GM12864 (cell line): ENCODE measurements around the gene LBX2.
A peak's percentile ranks its signal among the peaks of the same experiment; 100 is the strongest.
"Not testable (repeated sequence)": the region's sequence is repeated elsewhere in the genome, so short reads cannot be mapped to it uniquely, and the experiment has no call there.

Experiments used
- DNase-seq: peaks from one replicate; pipeline ENCODE4 v3.0.0-alpha.2; 2011; ENCODE audit warnings: low read depth
- H3K4me3 ChIP-seq: 2 replicates; pipeline ENCODE4 v1.5.1; 2011; ENCODE audit warnings: mild to moderate bottlenecking, low read depth, low read length, control low read depth
- TF ChIP-seq, protein P1 (sequence below): IDR thresholded peaks from 2 replicates; pipeline ENCODE4 v1.5.1; 2011; ENCODE audit warnings: low read depth, mild to moderate bottlenecking, moderate library complexity, low read length, control low read depth, inconsistent platforms; ENCODE audit errors: missing control alignments

LBX2 gene

DNA sequence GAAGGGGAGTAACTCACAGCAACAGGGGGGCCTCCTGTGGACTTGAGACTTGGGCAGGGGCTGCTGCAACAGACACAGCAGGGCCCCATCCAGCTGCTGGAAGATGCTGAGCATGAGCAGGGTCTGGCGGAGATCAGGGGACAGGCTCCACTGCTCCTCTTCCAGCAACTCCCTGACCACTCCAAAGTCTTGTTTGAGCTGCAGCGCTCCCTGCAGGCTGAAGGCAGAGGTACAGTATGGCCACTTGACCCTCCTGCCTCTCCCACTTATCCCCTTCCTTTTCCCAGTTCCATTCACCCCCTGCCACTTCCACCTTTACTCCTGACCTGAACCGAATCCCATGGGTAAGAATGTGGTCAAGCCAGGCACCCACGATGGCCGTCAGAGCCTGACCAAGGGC is 24.5 kb downstream of the LBX2 start:
- TF ChIP-seq, protein P1, sequence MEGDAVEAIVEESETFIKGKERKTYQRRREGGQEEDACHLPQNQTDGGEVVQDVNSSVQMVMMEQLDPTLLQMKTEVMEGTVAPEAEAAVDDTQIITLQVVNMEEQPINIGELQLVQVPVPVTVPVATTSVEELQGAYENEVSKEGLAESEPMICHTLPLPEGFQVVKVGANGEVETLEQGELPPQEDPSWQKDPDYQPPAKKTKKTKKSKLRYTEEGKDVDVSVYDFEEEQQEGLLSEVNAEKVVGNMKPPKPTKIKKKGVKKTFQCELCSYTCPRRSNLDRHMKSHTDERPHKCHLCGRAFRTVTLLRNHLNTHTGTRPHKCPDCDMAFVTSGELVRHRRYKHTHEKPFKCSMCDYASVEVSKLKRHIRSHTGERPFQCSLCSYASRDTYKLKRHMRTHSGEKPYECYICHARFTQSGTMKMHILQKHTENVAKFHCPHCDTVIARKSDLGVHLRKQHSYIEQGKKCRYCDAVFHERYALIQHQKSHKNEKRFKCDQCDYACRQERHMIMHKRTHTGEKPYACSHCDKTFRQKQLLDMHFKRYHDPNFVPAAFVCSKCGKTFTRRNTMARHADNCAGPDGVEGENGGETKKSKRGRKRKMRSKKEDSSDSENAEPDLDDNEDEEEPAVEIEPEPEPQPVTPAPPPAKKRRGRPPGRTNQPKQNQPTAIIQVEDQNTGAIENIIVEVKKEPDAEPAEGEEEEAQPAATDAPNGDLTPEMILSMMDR = peak; percentile 55
- no peak overlapping the region for H3K4me3 ChIP-seq
- no peak for DNase-seq

DNA sequence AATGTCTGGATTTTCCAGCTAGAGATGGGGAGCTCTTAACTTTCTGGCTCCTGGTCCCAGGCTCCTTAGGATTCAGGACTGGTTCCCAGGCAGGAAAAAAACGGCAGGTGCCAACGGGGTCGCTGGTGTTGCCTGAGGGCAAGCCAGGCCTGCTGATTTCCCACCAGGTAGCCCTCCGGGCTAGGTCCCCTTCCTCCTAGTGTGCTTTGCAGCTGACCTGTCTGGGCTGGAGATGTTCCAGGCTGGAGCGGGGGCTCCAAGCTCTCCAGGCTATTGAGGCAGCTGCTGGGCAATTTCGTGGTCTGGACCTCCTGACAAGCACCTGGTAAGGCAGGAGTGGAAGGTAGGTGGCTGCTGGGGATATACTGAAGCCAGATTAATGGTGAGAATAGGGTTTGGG is 24.9 kb downstream of the LBX2 start:
- no peak for DNase-seq
- TF ChIP-seq, protein P1 = no peak

DNA sequence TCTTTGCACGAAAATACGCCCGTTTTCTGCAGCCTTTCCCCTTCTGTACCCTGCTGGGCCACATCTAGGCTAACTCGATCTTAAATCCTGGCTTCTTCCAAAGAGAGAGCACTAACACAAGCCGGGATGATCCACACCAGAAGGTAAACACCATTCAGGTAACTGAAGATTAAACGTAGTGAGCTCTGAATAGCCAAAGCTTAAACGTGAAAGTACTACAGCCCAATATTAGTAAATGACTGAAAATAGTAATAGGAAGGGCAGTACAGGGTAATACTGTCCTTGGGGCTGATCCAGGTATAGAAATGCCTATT is 26.5 kb downstream of the LBX2 start:
- peak overlapping the region; percentile 79 for H3K4me3 ChIP-seq
- no peak for DNase-seq
- TF ChIP-seq, protein P1 = no peak

More for the DNA sequence above, 24.9 kb downstream of the LBX2 start:
- no peak overlapping the region for H3K4me3 ChIP-seq

DNA sequence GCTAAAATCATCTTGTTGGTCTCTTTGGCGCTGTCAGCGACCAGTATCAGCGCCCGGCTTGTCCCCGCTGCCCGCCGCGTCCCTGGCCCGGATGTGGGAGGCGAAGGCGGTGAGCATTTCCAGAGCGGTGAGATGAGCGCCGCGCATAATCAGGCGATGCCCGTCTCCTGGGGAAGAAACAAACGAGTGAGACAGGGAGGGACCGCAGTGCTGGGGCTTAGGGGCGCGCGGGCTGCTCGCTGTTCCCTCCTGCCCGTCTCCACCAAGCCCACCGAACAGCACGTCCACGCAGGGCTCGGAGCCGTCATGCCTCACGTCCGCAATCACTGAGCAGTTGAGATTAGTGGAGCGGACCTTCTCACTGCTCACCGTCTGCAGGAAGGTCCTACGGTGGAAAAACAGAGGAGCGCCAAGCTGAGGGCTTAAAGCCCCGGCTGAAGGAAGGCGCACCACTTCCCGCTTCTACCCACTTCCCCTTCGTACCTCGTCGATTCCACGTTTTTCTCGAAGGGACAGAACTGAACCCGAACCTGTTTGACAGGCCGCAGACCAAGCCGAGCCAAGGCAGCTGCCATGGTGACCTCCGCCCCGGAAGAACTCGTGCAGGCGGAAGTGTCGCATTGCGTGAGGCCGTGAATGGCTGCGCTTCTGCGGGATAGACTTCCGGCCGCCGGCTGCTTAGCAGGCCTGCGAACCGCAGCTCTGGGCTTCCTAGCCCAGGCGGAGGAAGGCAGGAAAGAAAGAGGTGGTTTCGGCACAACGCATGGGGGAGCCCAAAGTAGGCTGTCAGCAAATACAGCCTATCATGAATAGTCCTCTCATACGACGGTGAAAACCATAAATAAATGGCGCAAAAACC is 27.1 kb downstream of the LBX2 start, which contains the start of gene MRPL53:
Gene MRPL53 (minus strand): TSS at position 595 of the 859 bp plus-strand sequence. CDS start 20 bp downstream, at position 575.
- DNase-seq = peak; percentile 92
- TF ChIP-seq, protein P1 = no peak
- peak within 1 kb of the TSS; percentile 79 for H3K4me3 ChIP-seq

DNA sequence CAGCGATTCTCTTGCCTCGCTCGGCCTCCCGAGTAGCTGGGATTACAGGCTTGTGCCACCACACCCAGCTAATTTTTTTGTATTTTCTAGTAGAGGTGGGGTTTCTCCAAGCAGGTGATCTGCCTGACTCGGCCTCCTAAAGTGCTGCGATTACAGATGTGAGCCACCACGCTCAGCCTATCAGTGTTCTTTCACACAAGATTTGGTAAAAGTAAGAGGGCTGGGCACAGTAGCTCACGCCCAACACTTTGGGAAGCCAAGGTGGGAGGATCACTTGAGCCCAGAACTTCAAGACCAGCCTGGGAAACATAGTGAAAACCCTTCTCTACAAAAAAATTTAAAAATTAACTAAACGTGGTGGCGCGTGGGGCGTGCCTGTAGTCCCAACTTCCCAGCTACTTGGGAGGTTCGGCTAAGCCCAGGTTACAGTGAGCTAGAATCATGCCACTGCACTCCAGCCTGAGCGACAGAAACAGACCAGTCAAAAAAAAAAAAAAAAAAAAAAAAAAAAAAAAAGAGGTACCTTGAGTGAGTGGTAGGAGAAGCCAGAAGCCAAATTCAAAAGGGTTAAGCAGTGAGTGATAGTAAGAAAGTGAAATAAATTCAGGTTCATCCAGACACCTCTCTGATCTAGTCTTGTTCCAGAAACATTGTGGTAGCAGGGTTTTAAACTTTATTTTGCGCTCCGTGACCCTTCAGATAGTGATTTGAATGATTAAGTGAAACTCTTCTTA is 27.9 kb downstream of the LBX2 start:
- DNase-seq = no peak
- H3K4me3 ChIP-seq = peak overlapping the region; percentile 79
- TF ChIP-seq, protein P1 = no peak

DNA sequence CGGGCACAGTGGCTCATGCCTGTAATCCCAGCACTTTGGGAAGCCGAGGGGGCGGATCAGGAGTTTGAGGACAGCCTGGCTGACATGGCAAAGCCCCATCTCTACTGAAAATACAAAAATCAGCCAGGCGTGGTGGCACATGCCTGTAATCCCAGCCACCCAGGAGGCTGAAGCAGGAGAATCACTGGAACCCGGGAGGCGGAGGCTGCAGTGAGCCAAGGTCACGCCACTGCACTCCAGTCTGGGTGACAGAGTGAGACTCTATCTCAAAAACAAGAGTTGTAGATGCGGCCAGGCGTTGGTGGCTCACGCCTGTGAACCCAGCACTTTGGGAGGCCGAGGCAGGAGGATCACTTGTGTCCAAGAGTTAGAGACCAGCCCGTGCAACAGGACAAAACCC is 28.7 kb downstream of the LBX2 start:
- not testable (repeated sequence) for DNase-seq, H3K4me3 ChIP-seq

DNA sequence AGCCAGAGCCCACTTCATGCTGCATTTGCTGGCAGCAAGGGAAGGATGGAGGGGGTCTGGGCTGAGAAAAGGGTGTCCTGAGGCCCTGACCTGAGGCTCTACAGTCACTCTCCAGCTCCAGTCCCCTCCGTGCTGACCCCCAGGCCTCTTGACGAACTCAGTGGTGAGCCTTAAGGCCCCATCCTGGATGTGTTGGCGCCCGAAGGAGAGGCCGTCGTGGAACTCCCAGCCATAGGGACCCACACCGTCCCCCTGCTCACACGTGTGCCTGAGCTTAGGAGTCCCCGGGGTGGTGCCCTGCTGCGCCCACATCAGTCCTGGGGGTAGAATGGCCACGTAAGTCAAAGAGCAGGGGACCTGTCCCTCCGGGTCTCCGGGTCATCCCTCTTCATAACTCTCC is 35.0 kb downstream of the LBX2 start:
- TF ChIP-seq, protein P1 = no peak
- peak overlapping the region; percentile 86 for H3K4me3 ChIP-seq
- no peak for DNase-seq
